NCI-H187 (cell line): ENCODE measurements around the gene CXorf38.

ENCODE experiments used
- DNase-seq, 2 experiments: peaks; one replicate each; lab custom pipeline; 2025; lab: John Stamatoyannopoulos, UW

Gene CXorf38

DNA sequence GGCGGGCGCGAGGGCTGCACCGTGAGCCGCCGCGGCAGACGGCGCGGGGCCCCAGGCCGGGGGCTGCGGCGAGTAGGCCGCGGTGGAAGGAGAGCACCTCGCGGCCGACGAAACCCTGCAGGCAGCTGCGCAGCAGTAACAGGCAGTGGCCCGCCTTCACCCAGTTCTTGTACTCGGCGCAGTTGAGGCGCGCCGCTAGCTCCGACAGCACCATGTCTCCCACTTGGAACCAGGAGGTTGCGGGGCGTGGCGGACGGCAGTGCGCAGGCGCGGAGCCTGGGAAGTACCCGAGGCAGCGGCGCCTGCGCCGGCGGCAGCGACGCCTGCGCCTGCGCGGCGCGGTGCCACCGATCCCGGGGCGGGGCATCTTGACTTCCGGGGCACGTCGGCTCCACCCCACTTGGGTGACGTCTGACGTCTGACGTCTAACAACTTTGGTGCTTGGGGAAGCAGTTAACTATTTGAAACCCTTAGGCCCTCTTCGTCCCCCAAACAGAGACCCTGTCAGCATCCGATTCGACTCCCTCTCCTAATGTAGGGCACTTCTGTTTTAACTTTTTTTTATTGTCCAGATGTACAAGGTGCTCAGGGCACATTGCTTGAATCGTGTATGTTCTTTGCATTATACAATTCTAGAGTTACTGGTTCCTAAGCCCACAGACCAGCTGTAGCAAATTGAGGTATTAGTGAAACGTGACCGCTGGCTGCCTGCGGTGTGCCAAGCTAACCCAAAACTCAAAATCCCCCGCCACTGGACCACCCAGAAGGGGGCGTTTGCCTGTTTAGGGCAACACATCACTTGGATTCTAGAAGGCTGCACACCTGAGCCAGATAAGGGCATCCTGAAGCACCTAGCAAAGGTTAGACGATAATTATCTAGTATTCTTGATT is at the start of gene CXorf38:
Gene CXorf38, minus strand, starts transcription at position 255 of the 891 bp plus-strand sequence. Its CDS starts 41 bp downstream, at position 214.
- DNase-seq: peak; percentile 74 to 78

- DNase-seq: no peak
Observed at GRCh38 chrX:40694802-40695201, 47.4 kb upstream of the CXorf38 start.

DNA sequence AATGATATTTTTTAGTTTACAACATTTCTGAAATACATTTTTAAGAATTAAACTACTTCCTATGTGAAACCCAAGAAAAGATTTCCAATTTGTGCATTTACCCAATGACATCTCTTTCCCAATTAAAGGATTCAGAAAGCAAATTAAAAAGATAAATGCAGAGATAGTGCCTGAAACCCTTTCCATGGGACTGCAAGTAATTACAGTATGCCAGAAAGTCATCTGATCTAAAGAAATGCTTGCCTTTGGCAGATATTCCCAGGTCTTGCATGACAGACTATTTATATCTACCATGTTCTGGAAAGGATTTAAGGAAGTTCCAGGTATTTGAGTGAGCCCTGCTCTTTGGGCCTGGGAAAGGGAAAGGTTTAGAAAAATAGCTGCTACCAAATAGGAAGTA is 41.6 kb upstream of the CXorf38 start:
- no peak for DNase-seq

- DNase-seq: no peak
Observed at GRCh38 chrX:40687169-40687568, 39.8 kb upstream of the CXorf38 start.

DNA sequence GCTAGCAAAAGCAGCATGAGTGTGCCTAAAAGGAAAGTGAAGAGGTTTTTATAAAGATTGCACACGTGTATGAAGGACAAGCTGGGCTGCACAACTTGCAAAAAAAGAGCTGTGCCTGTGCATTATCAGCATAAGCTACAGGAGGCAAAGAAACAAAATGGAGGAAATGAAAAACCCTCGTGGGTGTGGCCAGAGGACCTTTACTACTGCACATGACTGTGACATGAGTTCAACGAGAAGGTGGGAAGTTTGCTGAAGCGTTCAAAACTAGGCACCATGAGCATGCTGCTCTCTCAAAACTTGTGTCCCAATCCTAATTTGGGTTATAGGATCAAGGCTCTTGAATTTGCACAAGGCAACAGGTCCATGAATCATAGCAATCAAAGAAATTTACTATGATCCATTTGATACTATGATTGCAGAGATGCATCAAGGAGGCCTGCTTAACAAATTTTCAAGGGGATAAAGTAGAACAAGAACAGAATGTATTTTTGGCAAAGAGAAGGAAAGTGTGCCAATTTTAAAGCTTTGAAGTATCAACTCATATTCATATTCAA is 38.1 kb upstream of the CXorf38 start:
- no peak for DNase-seq

DNA sequence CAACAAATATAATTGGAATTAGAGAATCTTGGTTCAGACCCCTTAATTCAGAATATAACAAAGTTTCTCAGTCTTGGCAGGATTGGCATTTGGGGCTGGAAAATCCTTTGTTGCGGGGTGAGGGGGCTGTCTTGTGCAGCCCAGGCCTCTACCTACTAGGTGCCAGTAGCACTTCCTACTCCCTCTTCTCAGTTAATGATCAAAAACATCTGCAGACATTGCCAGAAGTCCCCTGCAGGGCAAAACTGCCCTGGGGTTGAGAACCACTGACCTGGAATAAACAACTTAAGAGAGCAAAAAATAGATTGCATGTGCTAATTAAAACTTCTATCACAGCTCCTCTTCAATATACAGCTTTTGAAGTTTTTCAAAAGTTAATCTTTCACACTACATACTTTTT is 36.7 kb upstream of the CXorf38 start:
- no peak for DNase-seq

- DNase-seq: no peak
Observed at GRCh38 chrX:40683245-40683644, 35.9 kb upstream of the CXorf38 start.

GRCh38 chrX:40671126-40671525 is 23.8 kb upstream of the CXorf38 start:
- no peak for DNase-seq

DNA sequence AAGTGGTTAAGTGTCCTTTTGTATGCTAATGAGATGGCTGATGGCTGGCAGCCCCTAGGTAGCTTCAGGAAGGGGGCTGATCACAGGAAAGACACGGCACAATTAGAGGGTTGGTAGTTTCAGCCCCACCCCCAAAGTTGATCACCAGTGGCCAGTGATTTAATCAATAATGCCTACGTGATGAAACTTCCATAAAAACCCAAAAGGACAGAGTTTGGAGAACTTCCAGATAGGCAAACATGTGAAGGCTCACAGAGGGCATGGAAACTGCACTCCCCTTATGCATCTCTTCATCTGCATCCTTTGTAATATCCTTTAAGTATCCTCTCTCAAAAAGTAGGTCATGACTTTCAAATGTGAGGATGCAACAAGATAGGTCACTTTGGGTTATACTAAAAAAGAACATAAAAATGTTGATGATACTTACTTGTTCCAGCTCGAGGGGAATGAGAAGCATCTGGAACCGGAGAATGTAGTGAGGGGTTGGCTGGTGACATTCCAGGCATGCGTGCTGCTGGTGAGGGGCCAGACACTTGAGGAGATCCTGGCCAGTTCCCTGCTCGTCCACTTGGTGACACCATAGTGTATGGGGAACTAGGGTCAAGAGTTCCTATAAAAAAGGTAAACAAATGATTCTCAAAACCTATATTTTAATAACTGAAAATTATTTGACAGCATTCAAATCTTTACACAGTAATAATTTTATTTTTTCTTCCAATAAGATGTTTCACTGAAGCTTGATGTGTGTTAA is 16.7 kb upstream of the CXorf38 start:
- no peak for DNase-seq

DNA sequence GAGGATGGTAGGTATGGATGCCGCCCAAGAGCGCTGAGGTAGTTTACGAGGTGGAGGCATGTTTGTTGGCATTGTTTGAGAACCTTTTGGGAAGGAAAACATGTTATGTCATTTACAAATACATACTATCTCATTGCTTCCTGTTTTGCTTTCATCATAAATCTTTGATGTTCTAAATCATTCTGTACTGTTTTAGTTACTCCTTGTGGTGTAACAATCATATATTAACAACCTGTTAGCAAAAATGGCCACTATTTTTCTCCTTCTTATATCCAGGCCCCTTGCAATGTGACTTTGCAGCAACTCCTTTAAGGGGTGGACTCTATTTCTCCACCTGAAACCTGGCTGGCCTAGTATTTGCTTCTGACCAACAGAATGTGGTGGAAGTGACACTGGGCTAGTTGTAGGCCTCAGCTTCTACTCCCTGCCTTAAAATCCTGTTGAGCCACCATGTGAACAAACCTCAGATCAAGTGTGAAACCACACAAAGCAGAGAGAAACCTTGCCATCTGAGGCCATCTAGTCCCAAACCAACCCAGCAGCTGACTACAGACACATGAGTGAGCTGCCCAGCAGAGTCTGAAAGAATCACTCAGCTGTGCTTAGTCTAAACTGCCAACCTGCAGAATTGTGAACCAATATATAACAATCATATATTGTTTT is 15.8 kb upstream of the CXorf38 start:
- no peak for DNase-seq

GRCh38 chrX:40661489-40661888 is 14.1 kb upstream of the CXorf38 start:
- no peak for DNase-seq

DNA sequence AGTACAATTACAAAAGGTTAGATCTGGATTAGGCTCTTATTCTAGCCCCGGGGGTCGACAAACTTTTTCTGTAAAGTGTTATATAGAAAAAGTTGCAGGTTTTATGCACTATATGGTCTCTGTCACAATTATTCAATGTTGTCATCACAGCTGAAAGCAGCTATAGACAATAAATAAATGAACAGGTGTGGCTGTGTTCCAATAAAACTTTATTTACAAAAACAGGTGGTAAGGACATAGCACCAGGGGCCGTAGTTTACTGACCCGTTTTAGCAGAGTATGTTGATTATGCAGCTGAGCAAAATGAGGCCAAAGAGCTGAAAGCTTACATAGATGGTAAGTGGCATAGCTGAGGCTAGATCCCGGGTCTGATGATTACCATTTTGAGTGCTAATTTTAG is 13.0 kb upstream of the CXorf38 start:
- DNase-seq: no peak

DNA sequence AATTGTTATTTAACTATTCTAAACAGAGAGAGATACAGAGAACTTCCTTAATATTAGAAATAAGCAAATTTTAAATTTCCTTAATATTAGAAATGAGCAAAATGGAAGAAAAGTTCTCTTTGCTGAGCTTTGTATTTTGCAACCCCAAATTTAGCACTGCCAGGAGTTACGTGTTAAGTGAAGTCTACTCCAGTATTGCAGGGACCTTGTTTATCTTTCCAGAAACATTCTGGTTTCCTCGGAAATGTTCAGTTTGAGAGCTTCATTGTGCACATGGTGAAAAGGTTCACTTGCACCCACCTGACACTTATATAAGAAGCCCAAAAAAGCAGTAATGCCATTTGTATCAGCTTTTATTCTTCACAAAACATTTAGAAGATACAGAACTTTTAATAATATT is 6.2 kb upstream of the CXorf38 start:
- no peak for DNase-seq

DNA sequence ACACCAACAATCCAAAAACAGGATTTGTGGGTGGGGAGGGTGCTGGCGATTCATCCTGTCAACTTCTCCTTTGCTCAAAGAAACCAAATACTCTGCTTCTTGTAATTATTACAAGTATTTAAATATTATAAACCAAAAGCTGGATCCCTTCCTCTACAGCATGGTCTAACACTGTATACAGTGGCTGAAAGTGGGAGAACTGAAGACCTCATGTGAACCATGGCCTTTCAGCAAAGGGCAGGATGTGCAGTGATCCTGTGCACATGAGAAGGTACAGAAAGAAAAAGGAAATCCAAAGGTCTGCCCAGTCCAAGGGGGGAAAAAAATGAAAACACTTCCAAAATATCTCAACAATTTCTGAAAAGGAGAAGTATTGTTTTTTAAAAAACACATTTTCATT is 5.3 kb upstream of the CXorf38 start:
- DNase-seq: no peak

- peak in 1 of 2 experiments; percentile 1 for DNase-seq
Observed at GRCh38 chrX:40651620-40652223, 4.4 kb upstream of the CXorf38 start.

GRCh38 chrX:40646489-40647306 is 663 bp downstream of the CXorf38 start:
- no peak for DNase-seq

GRCh38 chrX:40644821-40645358 is 2.5 kb downstream of the CXorf38 start:
- DNase-seq: no peak

- no peak for DNase-seq
Observed at GRCh38 chrX:40644176-40644575, 3.2 kb downstream of the CXorf38 start.

DNA sequence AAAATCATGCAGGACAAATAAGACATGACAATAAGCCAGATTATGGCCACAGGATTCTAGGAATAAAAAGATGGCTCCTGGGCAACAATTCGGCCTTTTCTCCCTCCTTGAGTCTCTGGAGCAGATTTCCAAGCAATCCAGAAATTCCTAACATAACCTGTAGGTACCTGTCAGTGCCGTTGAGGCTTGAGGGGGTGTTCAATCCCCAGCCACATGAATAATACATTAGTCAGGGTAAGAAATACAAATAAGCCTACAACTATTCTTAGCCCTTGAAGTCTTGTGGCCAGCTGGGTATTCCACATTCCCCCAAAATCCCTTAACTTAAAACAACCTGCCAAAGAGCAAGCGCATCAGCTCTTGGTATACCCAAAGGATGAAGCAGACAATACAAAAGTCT is 9.7 kb downstream of the CXorf38 start:
- no peak for DNase-seq

GRCh38 chrX:40632199-40632598 is 15.2 kb downstream of the CXorf38 start:
- DNase-seq: no peak

GRCh38 chrX:40628506-40628905 is 18.9 kb downstream of the CXorf38 start:
- DNase-seq: no peak
